Spinal cord (tissue), 10 donors: ENCODE data around the gene APOF. TPM values are rescaled to one million over a fixed set of nuclear protein-coding genes. Genes with fewer than 3 reads are reported as not detected.

Source experiments
- DNase-seq, 6 donors: peaks; one replicate each; pipeline versions ENCODE4 v3.0.0 to v3.0.0-alpha.2; 2013 to 2015; ENCODE audit warnings: low spot score in 6 of 6, low read depth in 4 of 6
- H3K27ac ChIP-seq: one replicate; pipeline ENCODE4 v1.5.1; 2013; ENCODE audit warnings: low read depth, low read length, control low read depth
- H3K27me3 ChIP-seq: one replicate; pipeline ENCODE4 v1.6.1; 2013; ENCODE audit warnings: low read length; ENCODE audit not compliant: control insufficient read depth, insufficient read depth
- H3K36me3 ChIP-seq: one replicate; pipeline ENCODE4 v1.6.1; 2013; ENCODE audit warnings: low read length; ENCODE audit not compliant: control insufficient read depth, insufficient read depth
- H3K4me1 ChIP-seq: one replicate; pipeline ENCODE4 v1.6.1; 2013; ENCODE audit warnings: low read length; ENCODE audit not compliant: control insufficient read depth, insufficient read depth
- H3K4me3 ChIP-seq: one replicate; pipeline ENCODE4 v1.5.1; 2013; ENCODE audit warnings: low read depth, low read length, control low read depth
- H3K9me3 ChIP-seq: one replicate; pipeline ENCODE4 v1.6.1; 2013; ENCODE audit warnings: low read length; ENCODE audit not compliant: control insufficient read depth, insufficient read depth
- WGBS: methylation state at CpG from one replicate; pipeline ENCODE4 v1.1.5; 2013; ENCODE audit warnings: missing lambda C conversion rate; ENCODE audit not compliant: insufficient coverage; 5-methylcytosine and 5-hydroxymethylcytosine counted together
- polyA plus RNA-seq, 2 donors: library from polyadenylated mRNA; unstranded; fragments of 120-200 nt; gene quantifications; one replicate each; pipeline ENCODE4 v1.2.1, GENCODE V29; 2013; ENCODE audit not compliant: insufficient read length in 2 of 2
- total RNA-seq, 2 donors: library from RNA; depleted of rRNA in 1 of 2; stranded (reverse); fragments of 120-200 nt in 1 of 2; fragments of >200 nt in 1 of 2; gene quantifications; one replicate each; pipeline versions ENCODE4 v1.2.3 to v1.2.4, GENCODE V29; 2013 to 2014
- donor health status: healthy.

Gene APOF
- total and polyA plus RNA-seq, 4 donors = 0.12 TPM; not detected in 3

DNA sequence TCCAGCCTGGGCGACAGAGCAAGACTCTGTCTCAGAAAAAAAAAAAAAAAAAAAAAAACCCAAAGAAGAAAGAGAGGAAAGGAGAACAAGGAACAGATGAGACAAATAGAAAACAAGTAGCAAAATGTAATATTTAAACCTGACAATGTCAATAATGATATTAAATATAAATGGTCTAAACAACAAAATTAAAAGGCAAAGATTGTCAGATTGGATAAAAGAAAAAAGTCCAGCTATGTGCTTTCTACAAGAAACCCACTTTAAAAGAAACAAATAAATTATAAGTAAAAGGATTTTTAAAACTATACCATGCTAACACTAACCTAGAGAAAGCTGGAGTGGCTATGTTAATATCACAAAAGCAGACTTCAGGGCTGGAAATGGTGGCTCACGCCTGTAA is 29.7 kb upstream of the APOF start:
- Histone ChIP-seq H3K27me3 (no peaks in the 10 kb centered on the region), H3K4me1 (no peaks in the 10 kb centered on the region), H3K4me3 (no peak overlapping the region), H3K36me3 (no peaks in the 10 kb centered on the region), H3K9me3 (no peaks in the 10 kb centered on the region), H3K27ac (no peak overlapping the region)
- no CpG with 5 or more reads among the region's 2 CpGs for WGBS
- DNase-seq = no peak

DNA sequence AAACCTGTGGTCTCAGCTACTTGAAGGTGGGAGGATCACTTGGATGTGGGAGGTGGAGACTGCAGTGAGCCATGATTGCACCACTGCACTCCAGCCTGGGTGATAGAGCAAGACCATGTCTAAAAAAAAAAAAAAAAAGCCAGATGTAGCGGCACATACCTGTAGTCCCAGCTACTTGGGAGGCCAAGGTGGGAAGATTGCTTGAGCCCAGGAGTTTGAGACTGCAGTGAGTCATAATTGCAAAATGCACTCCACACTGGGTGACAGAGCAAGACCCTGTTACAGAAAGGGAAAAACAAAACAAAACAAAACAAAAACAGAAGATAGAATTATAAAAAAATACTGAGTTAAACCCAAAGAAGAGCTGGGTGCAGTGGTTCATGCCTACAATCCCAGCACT is 29.1 kb upstream of the APOF start:
- no peaks in the 10 kb centered on the region for H3K36me3 ChIP-seq
- H3K4me1 ChIP-seq = no peaks in the 10 kb centered on the region
- WGBS = no CpG with 5 or more reads among the region's 1 CpG
- no peak overlapping the region for H3K27ac ChIP-seq
- H3K4me3 ChIP-seq = no peak overlapping the region
- H3K27me3 ChIP-seq = no peaks in the 10 kb centered on the region
- no peaks in the 10 kb centered on the region for H3K9me3 ChIP-seq
- DNase-seq = no peak

DNA sequence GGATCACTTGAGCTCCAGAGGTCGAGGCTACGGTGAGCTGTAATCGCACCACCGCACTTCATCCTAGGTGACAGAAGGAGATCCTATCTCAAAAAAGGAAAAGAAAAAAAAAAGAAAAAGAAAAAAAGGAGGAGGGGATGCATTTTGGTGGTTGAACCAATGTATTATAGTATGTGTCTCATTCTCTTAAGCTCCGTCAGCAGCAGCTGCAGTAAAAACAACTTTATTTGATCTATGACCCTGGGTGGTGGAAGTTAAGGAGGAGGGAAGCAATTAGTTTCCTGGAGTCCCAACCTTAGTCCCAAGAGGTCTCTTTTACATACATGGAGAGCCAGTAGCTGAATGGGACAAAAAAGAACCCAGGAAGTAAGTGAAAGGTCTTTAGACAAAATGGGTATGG is 26.8 kb upstream of the APOF start:
- no peak overlapping the region for H3K4me3 ChIP-seq
- 64% methylated on average over 3 of the region's 5 CpGs for WGBS
- H3K4me1 ChIP-seq = no peaks in the 10 kb centered on the region
- no peak overlapping the region for H3K27ac ChIP-seq
- DNase-seq = no peak
- H3K36me3 ChIP-seq = no peaks in the 10 kb centered on the region
- no peaks in the 10 kb centered on the region for H3K27me3 ChIP-seq
- no peaks in the 10 kb centered on the region for H3K9me3 ChIP-seq

- Histone ChIP-seq H3K9me3 (no peaks in the 10 kb centered on the region), H3K4me3 (no peak overlapping the region), H3K27ac (peak overlapping the region; percentile 33), H3K4me1 (no peaks in the 10 kb centered on the region), H3K27me3 (no peaks in the 10 kb centered on the region), H3K36me3 (no peaks in the 10 kb centered on the region)
- WGBS = 34% methylated on average over 3 of the region's 7 CpGs
- DNase-seq = no peak
Observed at GRCh38 chr12:56387152-56387736, 24.6 kb upstream of the APOF start.

DNA sequence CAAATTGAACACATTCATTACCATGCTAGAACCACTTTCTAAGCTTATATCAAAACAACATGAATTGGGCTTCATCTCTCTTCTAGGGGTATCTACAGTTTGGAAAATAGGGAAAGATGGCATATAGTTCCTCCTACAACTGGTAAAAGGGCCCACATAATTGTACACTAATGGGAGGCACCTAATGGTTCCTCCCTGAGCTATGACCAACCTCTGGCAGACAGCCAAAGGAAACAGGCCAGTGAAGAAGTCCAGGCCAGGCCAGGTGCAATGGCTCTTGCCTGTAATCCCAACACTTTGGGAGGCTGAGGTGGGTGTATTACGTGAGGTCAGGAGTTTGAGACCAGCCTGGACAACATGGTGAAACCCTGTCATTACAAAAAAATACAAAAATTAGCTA is 23.2 kb upstream of the APOF start:
- WGBS = no CpG with 5 or more reads among the region's 1 CpG
- H3K27me3 ChIP-seq = no peaks in the 10 kb centered on the region

DNA sequence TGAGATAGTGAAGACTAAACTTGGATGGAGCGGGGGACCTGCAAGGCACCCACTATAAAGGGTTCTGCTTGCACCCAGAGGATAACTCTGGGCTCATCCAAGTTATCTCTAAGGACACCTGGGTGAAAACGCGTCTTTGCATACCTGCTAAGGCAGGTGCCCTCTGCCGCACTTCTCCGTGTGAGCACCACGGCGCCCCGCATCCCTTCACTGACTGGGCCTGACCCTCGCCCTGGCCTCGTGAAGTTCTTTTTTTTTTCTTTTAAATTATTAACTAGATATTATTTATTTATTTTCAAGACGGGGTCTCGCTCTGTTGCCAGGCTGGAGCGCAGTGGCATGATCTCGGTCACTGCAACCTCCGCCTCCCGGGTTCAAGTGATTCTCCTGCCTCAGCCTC is 20.0 kb upstream of the APOF start:
- Histone ChIP-seq H3K9me3 (no peaks in the 10 kb centered on the region), H3K27me3 (no peaks in the 10 kb centered on the region), H3K4me1 (no peaks in the 10 kb centered on the region), H3K36me3 (no peaks in the 10 kb centered on the region), H3K4me3 (no peak overlapping the region), H3K27ac (no peak overlapping the region)
- WGBS = 96% methylated on average over 8 of the region's 16 CpGs
- DNase-seq = no peak

More for the DNA sequence above, 23.2 kb upstream of the APOF start:
- DNase-seq = no peak
- Histone ChIP-seq H3K27ac (no peak overlapping the region), H3K4me1 (no peaks in the 10 kb centered on the region), H3K36me3 (no peaks in the 10 kb centered on the region), H3K4me3 (no peak overlapping the region), H3K9me3 (no peaks in the 10 kb centered on the region)

- peaks cover 2% of the 10 kb centered on the region for H3K27me3 ChIP-seq
- no peaks in the 10 kb centered on the region for H3K36me3 ChIP-seq
- H3K27ac ChIP-seq = no peak overlapping the region
- H3K9me3 ChIP-seq = no peaks in the 10 kb centered on the region
- DNase-seq = no peak
- no CpG with 5 or more reads among the region's 1 CpG for WGBS
- no peaks in the 10 kb centered on the region for H3K4me1 ChIP-seq
- H3K4me3 ChIP-seq = no peak overlapping the region
Observed at GRCh38 chr12:56377989-56378316, 15.3 kb upstream of the APOF start.

GRCh38 chr12:56377310-56377988 is 14.8 kb upstream of the APOF start:
- peaks cover 2% of the 10 kb centered on the region for H3K27me3 ChIP-seq
- no peaks in the 10 kb centered on the region for H3K4me1 ChIP-seq
- WGBS = 100% methylated on average over 1 of the region's 4 CpGs
- no peaks in the 10 kb centered on the region for H3K9me3 ChIP-seq
- no peaks in the 10 kb centered on the region for H3K36me3 ChIP-seq
- H3K4me3 ChIP-seq = no peak overlapping the region
- no peak for DNase-seq
- H3K27ac ChIP-seq = no peak overlapping the region

DNA sequence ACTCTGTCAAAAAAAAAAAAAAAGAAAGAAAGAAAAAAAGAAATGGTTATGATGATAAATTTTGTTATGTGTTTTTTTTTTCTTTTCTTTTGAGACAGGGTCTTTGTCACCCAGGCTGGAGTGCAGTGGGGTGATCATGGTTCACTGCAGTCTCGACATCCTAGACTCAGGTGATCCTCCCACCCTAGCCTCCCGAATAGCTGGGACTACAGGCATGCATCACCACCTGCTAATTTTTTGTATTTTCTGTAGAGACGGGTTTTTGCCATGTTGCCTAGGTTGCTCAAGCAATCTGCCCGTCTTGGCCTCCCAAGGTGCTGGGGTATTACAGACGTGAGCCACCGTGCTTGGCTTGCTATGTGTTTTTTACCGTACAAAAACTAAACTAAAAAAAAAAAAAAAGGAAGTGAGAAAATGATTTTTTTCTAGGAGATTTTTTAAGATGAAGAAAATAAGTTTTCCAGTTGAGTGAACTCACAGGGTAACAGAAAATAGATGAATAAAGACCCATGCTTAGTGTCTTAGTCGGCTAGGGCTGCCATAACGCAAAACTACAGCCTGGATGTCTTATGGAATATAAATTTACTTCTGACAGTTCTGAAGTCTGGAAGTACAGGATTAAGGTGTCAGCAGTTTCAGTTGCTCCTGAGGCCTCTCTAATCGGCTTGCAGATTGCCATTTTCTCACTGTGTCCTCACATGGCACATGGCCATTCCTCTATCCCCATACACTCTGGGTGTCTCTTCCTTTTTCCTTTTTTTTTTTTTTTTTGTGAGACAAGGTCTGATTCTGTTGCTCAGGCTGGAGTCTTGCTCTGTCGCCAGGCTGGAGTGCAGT is 13.2 kb upstream of the APOF start:
- Histone ChIP-seq H3K4me3 (no peak overlapping the region), H3K36me3 (no peaks in the 10 kb centered on the region), H3K27ac (no peak overlapping the region), H3K27me3 (peaks cover 2% of the 10 kb centered on the region), H3K9me3 (no peaks in the 10 kb centered on the region), H3K4me1 (no peaks in the 10 kb centered on the region)
- no peak for DNase-seq
- 89% methylated on average over 5 of the region's 11 CpGs for WGBS
